Heart left ventricle (tissue), 16 donors: ENCODE measurements around the gene PGAP2. TPM values are rescaled to one million over a fixed set of nuclear protein-coding genes. Genes with fewer than 3 reads are reported as not detected.

ENCODE experiments used
- ATAC-seq, 4 donors: fragments of 200-7000 bp; cut with Tn5 transposase; one replicate each; pipeline ENCODE4 v1.9.1; 2020 to 2022; ENCODE audit warnings: moderate library complexity in 4 of 4, mild to moderate bottlenecking in 3 of 4, moderate number of reproducible peaks in 1 of 4
- DNase-seq, 5 donors: peaks; one replicate each; pipeline ENCODE4 v3.0.0-alpha.2; 2020
- H3K27ac ChIP-seq, 12 donors: fragments of 200-600 bp; sonication (generic) in 4 of 12; one replicate each; pipeline versions ENCODE4 v1.5.0 to v1.8.0; 2016 to 2022; ENCODE audit warnings: mild to moderate bottlenecking in 2 of 12
- H3K27me3 ChIP-seq, 9 donors: fragments of 200-600 bp; sonication (generic) in 2 of 9; one replicate each; pipeline versions ENCODE4 v1.5.1 to v1.8.0; 2016 to 2022; ENCODE audit warnings: mild to moderate bottlenecking in 3 of 9
- H3K36me3 ChIP-seq, 9 donors: fragments of 200-600 bp; sonication (generic) in 2 of 9; one replicate each; pipeline versions ENCODE4 v1.5.0 to v1.8.0; 2018 to 2022; ENCODE audit warnings: mild to moderate bottlenecking in 2 of 9
- H3K4me1 ChIP-seq, 12 donors: fragments of 200-600 bp; sonication (generic) in 4 of 12; one replicate each; pipeline versions ENCODE4 v1.5.0 to v1.8.0; 2016 to 2022; ENCODE audit warnings: mild to moderate bottlenecking in 3 of 12
- H3K4me3 ChIP-seq, 12 donors: fragments of 200-600 bp; sonication (generic) in 4 of 12; one replicate each; pipeline versions ENCODE4 v1.5.0 to v1.8.0; 2017 to 2022; ENCODE audit warnings: mild to moderate bottlenecking in 9 of 12, moderate library complexity in 4 of 12
- H3K9me3 ChIP-seq, 12 donors: fragments of 200-600 bp; sonication (generic) in 4 of 12; one replicate each; pipeline versions ENCODE4 v1.5.0 to v1.8.0; 2016 to 2022; ENCODE audit warnings: mild to moderate bottlenecking in 1 of 12
- CTCF ChIP-seq, 12 donors: fragments of 200-600 bp; sonication (generic) in 4 of 12; IDR thresholded peaks; one replicate each; pipeline versions ENCODE4 v1.5.0 to v1.8.0; 2018 to 2022; ENCODE audit warnings: antibody characterized with exemption in 12 of 12, mild to moderate bottlenecking in 5 of 12
- POLR2A ChIP-seq, 2 donors: fragments of 450-650 bp; IDR thresholded peaks; one replicate each; pipeline ENCODE4 v1.6.1; 2017; ENCODE audit warnings: antibody characterized with exemption in 2 of 2, mild to moderate bottlenecking in 2 of 2, moderate library complexity in 2 of 2
- WGBS, 4 donors: extraction: QIAGEN DNeasy Blood & Tissue Kit in 2 of 4; methylation state at CpG; one replicate each; pipeline versions ENCODE4 v1.1.5 to v1.1.7; 2013 to 2018; 5-methylcytosine and 5-hydroxymethylcytosine counted together
- intact Hi-C, 10 donors: fragments of 100-400 bp; cut with DNase I; formaldehyde crosslinking; loops; one replicate each; pipeline versions ENCODE4 v1.11.1 to v1.14.2; 2022
- polyA plus RNA-seq, 2 donors: library from polyadenylated mRNA; stranded (reverse); fragments of 200-250 nt; gene quantifications; one replicate each; pipeline ENCODE4 v1.2.3, GENCODE V29; 2013
- total RNA-seq, 9 donors: library from RNA; depleted of rRNA in 2 of 9; stranded (reverse); fragments of >200 nt in 2 of 9; fragmentation: NEBNext Ultra II Directional in 3 of 9; extraction: Animal tissue kit (Norgen Biotek cat#: 25700) in 3 of 9; gene quantifications; one replicate each; pipeline versions ENCODE4 v1.1.0 to v1.2.4, GENCODE V29; 2016 to 2023
- donor health status: ischemic (EF 13 %, LVEDD 7.1; RV severe dilation, severe dysfunction).
- donor health status: healthy with polysubstance abuse.
- donor health status: DM: no; HTN: yes; CAD: no.
- donor health status: DM: no; HTN: no; CAD: no.
- donor health status: ischemic (EF 25% LVEDD 6.9; RV normal size, moderate dysfunction).
- donor health status: ischemic (EF 25% LVEDD 5.7; RV mildly dilated, moderate dysfunction).
- donor health status: healthy.
- donor health status: DM: yes; HTN: yes; CAD: no.
- donor health status: ischemic (EF 35%, LVEDD 5.7; RV mildly dilated, moderate dysfunction).
- donor health status: nonischemic (EF 11% LVEDD 7.7; RV severe dilation, severe dysfunction).
- donor health status: DM: yes; HTN: yes; CAD: no.
- donor health status: PGD.
- donor health status: ischemic (EF 29% LVEDD 5.4; RV normal size, mild dysfunction).
- donor health status: nonischemic (EF 23%, LVEDD 6.1; RV moderate dilation, normal function).

Gene PGAP2
- total and polyA plus RNA-seq, 11 donors, result 12.9 to 31.7 (median 21.1) TPM

GRCh38 chr11:3831378-3832239 is 23.2 kb downstream of the PGAP2 start:
- H3K4me1 ChIP-seq, result peaks cover 3 to 79% (median 55%) of the 10 kb centered on the region in 12 donors
- ATAC-seq, result peak; percentile 63 to 81 (median 78)
- no peaks in the 10 kb centered on the region for H3K27me3 ChIP-seq
- TF ChIP-seq POLR2A (IDR thresholded peaks at IDR 0.05), result no peak
- no peak for TF ChIP-seq CTCF (IDR thresholded peaks at IDR 0.05)
- H3K9me3 ChIP-seq, result no peaks in the 10 kb centered on the region
- DNase-seq, result peak in 3 of 5 donors; percentile 61 to 69 (median 69)
- intact Hi-C loops, result no loop called here
- H3K4me3 ChIP-seq, result no peak overlapping the region
- peaks cover 0 to 60% (median 30%) of the 10 kb centered on the region in 9 donors for H3K36me3 ChIP-seq
- WGBS, 4 donors, result 38 to 47% (median 44%) methylated on average over 13 of the region's 13 CpGs
- H3K27ac ChIP-seq, result peak overlapping the region in 11 of 12 donors; percentile 2 to 98 (median 47)

GRCh38 chr11:3832816-3833215 is 24.5 kb downstream of the PGAP2 start:
- TF ChIP-seq POLR2A (IDR thresholded peaks at IDR 0.05), result no peak
- no peak for TF ChIP-seq CTCF (IDR thresholded peaks at IDR 0.05)
- WGBS, 4 donors, result 92 to 100% (median 96%) methylated on average over 2 of the region's 2 CpGs
- H3K9me3 ChIP-seq, result no peaks in the 10 kb centered on the region
- intact Hi-C loops, result no loop called here
- H3K4me1 ChIP-seq, result peaks cover 8 to 91% (median 67%) of the 10 kb centered on the region in 12 donors
- ATAC-seq (no peak), DNase-seq (peak in 1 of 5 donors; percentile 10)
- peak overlapping the region in 5 of 12 donors; percentile 5 to 98 (median 64) for H3K27ac ChIP-seq
- H3K27me3 ChIP-seq, result no peaks in the 10 kb centered on the region
- H3K4me3 ChIP-seq, result no peak overlapping the region
- H3K36me3 ChIP-seq, result peaks cover 0 to 48% (median 18%) of the 10 kb centered on the region in 9 donors

- peaks cover 8 to 98% (median 74%) of the 10 kb centered on the region in 12 donors for H3K4me1 ChIP-seq
- no peak overlapping the region for H3K4me3 ChIP-seq
- no peak for ATAC-seq
- intact Hi-C loops, result no loop called here
- H3K27ac ChIP-seq, result peak overlapping the region in 1 of 12 donors; percentile 98
- no peak for DNase-seq
- H3K27me3 ChIP-seq, result no peaks in the 10 kb centered on the region
- WGBS, 4 donors, result 85 to 90% (median 88%) methylated on average over 2 of the region's 2 CpGs
- peaks cover 0 to 42% (median 13%) of the 10 kb centered on the region in 9 donors for H3K36me3 ChIP-seq
- no peak for TF ChIP-seq POLR2A (IDR thresholded peaks at IDR 0.05)
- TF ChIP-seq CTCF (IDR thresholded peaks at IDR 0.05), result no peak
- H3K9me3 ChIP-seq, result no peaks in the 10 kb centered on the region
Observed at GRCh38 chr11:3833449-3833848, 25.1 kb downstream of the PGAP2 start.

DNA sequence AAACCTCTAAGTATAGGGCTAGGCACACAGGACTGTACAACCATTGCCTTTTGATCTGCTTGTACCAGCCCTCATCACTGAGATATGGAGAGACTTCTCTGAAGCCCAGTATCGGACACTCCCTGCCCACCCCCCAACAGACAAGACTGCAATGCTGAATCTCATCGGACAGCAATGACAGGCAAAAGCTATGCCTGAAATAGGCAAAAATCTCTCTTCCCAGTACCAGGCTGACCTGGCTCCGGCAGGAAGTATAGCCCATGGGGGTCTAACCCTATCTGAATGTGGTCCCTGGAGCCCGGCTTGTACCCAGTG is 25.9 kb downstream of the PGAP2 start:
- peak overlapping the region in 9 of 12 donors; percentile 4 to 98 (median 61) for H3K27ac ChIP-seq
- H3K4me3 ChIP-seq, result peak overlapping the region in 1 of 12 donors; percentile 43
- peaks cover 8 to 99% (median 81%) of the 10 kb centered on the region in 12 donors for H3K4me1 ChIP-seq
- DNase-seq, result no peak
- H3K36me3 ChIP-seq, result peaks cover 0 to 35% (median 11%) of the 10 kb centered on the region in 9 donors
- TF ChIP-seq CTCF (IDR thresholded peaks at IDR 0.05) (no peak), POLR2A (IDR thresholded peaks at IDR 0.05) (no peak)
- no peak for ATAC-seq
- 61 to 78% (median 69%) methylated on average over 3 to 4 of the region's 4 CpGs for WGBS, 4 donors
- H3K27me3 ChIP-seq, result no peaks in the 10 kb centered on the region
- intact Hi-C loops, result no loop called here
- H3K9me3 ChIP-seq, result no peaks in the 10 kb centered on the region
